GM23338 (cell line): ENCODE measurements around the gene CAPN15. TPM values are rescaled to one million over a fixed set of nuclear protein-coding genes. Genes with fewer than 3 reads are reported as not detected.

Experiments
- ATAC-seq: fragments of 200-7000 bp; cut with Tn5 transposase; 3 replicates; pipeline ENCODE4 v1.9.1; 2020
- DNase-seq: peaks from one replicate; pipeline ENCODE4 v3.0.0-alpha.2; 2015; ENCODE audit warnings: low spot score
- H2AFZ ChIP-seq: fragments of 200-600 bp; sonication (generic); 2 replicates; pipeline ENCODE4 v1.8.0; 2016; ENCODE audit warnings: antibody characterized with exemption, mild to moderate bottlenecking, moderate library complexity
- H3F3A ChIP-seq: fragments of 200-600 bp; sonication (generic); replicated peaks from 2 replicates; pipeline ENCODE4 v1.8.0; 2017; ENCODE audit warnings: antibody characterized with exemption, mixed run types, low read depth
- H3K27ac ChIP-seq: fragments of 200-600 bp; sonication (generic); 2 replicates; pipeline ENCODE4 v1.6.1; 2016; ENCODE audit warnings: low read depth
- H3K27me3 ChIP-seq: fragments of 200-600 bp; sonication (generic); 2 replicates; pipeline ENCODE4 v1.8.0; 2016; ENCODE audit warnings: mild to moderate bottlenecking, mixed run types, moderate library complexity; ENCODE audit not compliant: insufficient read depth
- H3K36me3 ChIP-seq: fragments of 200-600 bp; sonication (generic); 2 replicates; pipeline ENCODE4 v1.8.0; 2016; ENCODE audit warnings: mild to moderate bottlenecking; ENCODE audit not compliant: insufficient read depth
- H3K4me1 ChIP-seq: fragments of 200-600 bp; sonication (generic); 2 replicates; pipeline ENCODE4 v1.8.0; 2016; ENCODE audit warnings: mild to moderate bottlenecking, moderate library complexity; ENCODE audit not compliant: insufficient read depth
- H3K4me2 ChIP-seq: fragments of 200-600 bp; sonication (generic); 2 replicates; pipeline ENCODE4 v1.7.1; 2017; ENCODE audit warnings: mixed run types
- H3K4me3 ChIP-seq: fragments of 200-600 bp; sonication (generic); 2 replicates; pipeline ENCODE4 v1.6.1; 2016; ENCODE audit warnings: mixed run types
- H3K79me2 ChIP-seq: fragments of 200-600 bp; sonication (generic); replicated peaks from 2 replicates; pipeline ENCODE4 v1.8.0; 2017; ENCODE audit warnings: mild to moderate bottlenecking; ENCODE audit not compliant: insufficient read depth
- H3K9me2 ChIP-seq: fragments of 200-600 bp; sonication (generic); 2 replicates; pipeline ENCODE4 v1.8.0; 2017; ENCODE audit not compliant: insufficient read depth
- H4K20me1 ChIP-seq: fragments of 200-600 bp; sonication (generic); replicated peaks from 2 replicates; pipeline ENCODE4 v1.8.0; 2017; ENCODE audit warnings: mild to moderate bottlenecking; ENCODE audit not compliant: insufficient read depth
- H3K27ac Mint-ChIP-seq: 2 replicates; pipeline ENCODE4 v1.8.0; 2020; ENCODE audit warnings: inconsistent platforms, mild to moderate bottlenecking, moderate library complexity, mixed read lengths
- H3K27me3 Mint-ChIP-seq: 3 replicates; pipeline ENCODE4 v1.8.0; 2022; ENCODE audit warnings: low read depth, mild to moderate bottlenecking, moderate library complexity, mixed read lengths, inconsistent platforms; ENCODE audit not compliant: insufficient read depth, poor library complexity
- H3K36me3 Mint-ChIP-seq: 3 replicates; pipeline ENCODE4 v1.8.0; 2021; ENCODE audit warnings: low read depth, mild to moderate bottlenecking, inconsistent platforms, moderate library complexity, mixed read lengths
- H3K4me1 Mint-ChIP-seq: 3 replicates; pipeline ENCODE4 v1.8.0; 2020; ENCODE audit warnings: mild to moderate bottlenecking, inconsistent platforms, mixed read lengths
- H3K4me3 Mint-ChIP-seq: 3 replicates; pipeline ENCODE4 v1.8.0; 2021; ENCODE audit warnings: moderate library complexity, mild to moderate bottlenecking, inconsistent platforms, mixed read lengths
- H3K9me3 Mint-ChIP-seq: 3 replicates; pipeline ENCODE4 v1.8.0; 2020; ENCODE audit warnings: moderate library complexity, mild to moderate bottlenecking, inconsistent platforms, mixed read lengths
- CREB1 ChIP-seq: fragments of 250-450 bp; sonication (Bioruptor Pico); IDR thresholded peaks from 2 replicates; pipeline ENCODE4 v1.5.0; 2020; ENCODE audit warnings: low read depth, mild to moderate bottlenecking, moderate library complexity
- ETS1 ChIP-seq: IDR thresholded peaks from 2 replicates; pipeline ENCODE4 v1.6.1; 2016; ENCODE audit warnings: antibody characterized with exemption
- EZH2 ChIP-seq: fragments of 200-600 bp; sonication (generic); IDR thresholded peaks from one replicate; pipeline ENCODE4 v1.8.0; 2017; ENCODE audit warnings: antibody characterized with exemption, mild to moderate bottlenecking, low read depth; ENCODE audit not compliant: unreplicated experiment
- EZH2phosphoT487 ChIP-seq: fragments of 200-600 bp; sonication (generic); IDR thresholded peaks from one replicate; pipeline ENCODE4 v1.8.1; 2018; ENCODE audit warnings: antibody characterized with exemption; ENCODE audit not compliant: unreplicated experiment
- JUNB ChIP-seq: IDR thresholded peaks from one replicate; pipeline ENCODE4 v1.6.1; 2016; ENCODE audit warnings: antibody characterized with exemption; ENCODE audit not compliant: unreplicated experiment
- NANOG ChIP-seq: IDR thresholded peaks from 2 replicates; pipeline ENCODE4 v1.6.1; 2016; ENCODE audit warnings: antibody characterized with exemption, borderline replicate concordance
- POLR2AphosphoS5 ChIP-seq: IDR thresholded peaks from 2 replicates; pipeline ENCODE4 v1.6.1; 2016; ENCODE audit warnings: antibody characterized with exemption, low read depth
- REST ChIP-seq: IDR thresholded peaks from one replicate; pipeline ENCODE4 v1.6.1; 2018; ENCODE audit warnings: antibody characterized with exemption; ENCODE audit not compliant: unreplicated experiment
- STAT1 ChIP-seq: IDR thresholded peaks from one replicate; pipeline ENCODE4 v1.6.1; 2016; ENCODE audit warnings: antibody characterized with exemption; ENCODE audit not compliant: unreplicated experiment
- ZNF114 ChIP-seq: fragments of 250-450 bp; sonication (Bioruptor Pico); IDR thresholded peaks from 2 replicates; pipeline ENCODE4 v1.5.0; 2020; ENCODE audit warnings: mild to moderate bottlenecking, moderate library complexity
- ZNF331 ChIP-seq: fragments of 250-450 bp; sonication (Bioruptor Pico); IDR thresholded peaks from 2 replicates; pipeline ENCODE4 v1.5.0; 2020; ENCODE audit warnings: low read depth, mild to moderate bottlenecking, moderate library complexity
- polyA plus RNA-seq: library from polyadenylated mRNA; unstranded; fragments of >200 nt; fragmentation: Nextera tagmentation; extraction: Ambion mirVana; gene quantifications from 2 replicates; pipeline ENCODE4 v1.2.1, GENCODE V29; 2016
- total RNA-seq: library from RNA; depleted of rRNA; stranded (reverse); fragments of >200 nt; shearing (Covaris generic); gene quantifications from 2 replicates; pipeline ENCODE4 v1.2.3, GENCODE V29; 2014
- TF ChIP-seq, protein P1 (sequence below), 2 experiments: fragments of 200-600 bp in 1 of 2; sonication (generic) in 1 of 2; conservative IDR thresholded peaks; 2 replicates each; pipeline versions ENCODE4 v1.5.1 to v1.6.1; 2016 to 2017; ENCODE audit warnings: antibody characterized with exemption in 2 of 2, low read depth in 2 of 2, mild to moderate bottlenecking in 2 of 2, moderate library complexity in 1 of 2
- TF ChIP-seq, protein P2 (sequence below): fragments of 250-450 bp; sonication (Bioruptor Pico); IDR thresholded peaks from 2 replicates; pipeline ENCODE4 v1.5.0; 2020; ENCODE audit warnings: mild to moderate bottlenecking, moderate library complexity

CAPN15 gene
- total and polyA plus RNA-seq, 2 experiments from 2014 or later, result 27.3 to 164 TPM

DNA sequence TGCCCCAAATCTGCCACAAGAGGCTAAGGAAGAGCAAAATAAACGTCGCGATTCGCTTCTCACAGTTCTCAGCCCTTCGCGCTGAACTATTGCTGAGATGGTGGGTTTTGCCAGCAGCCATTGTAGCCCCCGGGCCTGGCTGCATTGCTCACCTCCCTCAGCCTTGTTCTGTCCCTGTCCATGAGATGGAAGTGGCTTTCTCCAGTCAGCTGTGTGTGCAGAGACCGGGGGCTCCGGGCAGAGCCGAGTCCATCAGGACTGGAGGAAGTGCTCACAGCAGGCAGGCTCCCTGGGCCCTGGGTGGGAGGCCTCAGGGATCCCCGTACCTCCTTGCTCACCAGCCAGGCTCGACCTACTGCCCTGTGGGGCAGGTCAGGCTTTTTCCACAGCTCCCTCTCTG is 27.6 kb upstream of the CAPN15 start:
- Mint-ChIP-seq H3K4me1 (peaks cover 8% of the 10 kb centered on the region; the same call in 2 of the 3 replicates), H3K27me3 (peaks cover 12% of the 10 kb centered on the region), H3K27ac (no peak overlapping the region; the same call in 1 of the 2 replicates), H3K4me3 (no peak overlapping the region; the same call in 2 of the 3 replicates), H3K36me3 (no peaks in the 10 kb centered on the region; the same call in 2 of the 3 replicates), H3K9me3 (no peaks in the 10 kb centered on the region)
- Histone ChIP-seq H3K79me2 (no peaks in the 10 kb centered on the region), H3K4me3 (no peak overlapping the region), H3F3A (no peaks in the 10 kb centered on the region), H3K27ac (no peak overlapping the region), H3K9me2 (no peaks in the 10 kb centered on the region), H3K4me2 (no peak overlapping the region), H2AFZ (no peak overlapping the region), H3K36me3 (no peaks in the 10 kb centered on the region), H4K20me1 (no peaks in the 10 kb centered on the region), H3K4me1 (no peaks in the 10 kb centered on the region), H3K27me3 (no peaks in the 10 kb centered on the region)
- DNase-seq, result no peak
- TF ChIP-seq ZNF114 (CRISPR knock-in tag), result no peak
- TF ChIP-seq ZNF331, result no peak
- no peak for TF ChIP-seq REST
- no peak for TF ChIP-seq ETS1
- TF ChIP-seq STAT1, result no peak
- TF ChIP-seq EZH2, result no peak
- TF ChIP-seq NANOG, result no peak
- TF ChIP-seq, protein P1, sequence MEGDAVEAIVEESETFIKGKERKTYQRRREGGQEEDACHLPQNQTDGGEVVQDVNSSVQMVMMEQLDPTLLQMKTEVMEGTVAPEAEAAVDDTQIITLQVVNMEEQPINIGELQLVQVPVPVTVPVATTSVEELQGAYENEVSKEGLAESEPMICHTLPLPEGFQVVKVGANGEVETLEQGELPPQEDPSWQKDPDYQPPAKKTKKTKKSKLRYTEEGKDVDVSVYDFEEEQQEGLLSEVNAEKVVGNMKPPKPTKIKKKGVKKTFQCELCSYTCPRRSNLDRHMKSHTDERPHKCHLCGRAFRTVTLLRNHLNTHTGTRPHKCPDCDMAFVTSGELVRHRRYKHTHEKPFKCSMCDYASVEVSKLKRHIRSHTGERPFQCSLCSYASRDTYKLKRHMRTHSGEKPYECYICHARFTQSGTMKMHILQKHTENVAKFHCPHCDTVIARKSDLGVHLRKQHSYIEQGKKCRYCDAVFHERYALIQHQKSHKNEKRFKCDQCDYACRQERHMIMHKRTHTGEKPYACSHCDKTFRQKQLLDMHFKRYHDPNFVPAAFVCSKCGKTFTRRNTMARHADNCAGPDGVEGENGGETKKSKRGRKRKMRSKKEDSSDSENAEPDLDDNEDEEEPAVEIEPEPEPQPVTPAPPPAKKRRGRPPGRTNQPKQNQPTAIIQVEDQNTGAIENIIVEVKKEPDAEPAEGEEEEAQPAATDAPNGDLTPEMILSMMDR (conservative IDR thresholded peaks at IDR 0.05; ENCODE audit: low read depth in 2 of 2), result no peak
- TF ChIP-seq, protein P2, sequence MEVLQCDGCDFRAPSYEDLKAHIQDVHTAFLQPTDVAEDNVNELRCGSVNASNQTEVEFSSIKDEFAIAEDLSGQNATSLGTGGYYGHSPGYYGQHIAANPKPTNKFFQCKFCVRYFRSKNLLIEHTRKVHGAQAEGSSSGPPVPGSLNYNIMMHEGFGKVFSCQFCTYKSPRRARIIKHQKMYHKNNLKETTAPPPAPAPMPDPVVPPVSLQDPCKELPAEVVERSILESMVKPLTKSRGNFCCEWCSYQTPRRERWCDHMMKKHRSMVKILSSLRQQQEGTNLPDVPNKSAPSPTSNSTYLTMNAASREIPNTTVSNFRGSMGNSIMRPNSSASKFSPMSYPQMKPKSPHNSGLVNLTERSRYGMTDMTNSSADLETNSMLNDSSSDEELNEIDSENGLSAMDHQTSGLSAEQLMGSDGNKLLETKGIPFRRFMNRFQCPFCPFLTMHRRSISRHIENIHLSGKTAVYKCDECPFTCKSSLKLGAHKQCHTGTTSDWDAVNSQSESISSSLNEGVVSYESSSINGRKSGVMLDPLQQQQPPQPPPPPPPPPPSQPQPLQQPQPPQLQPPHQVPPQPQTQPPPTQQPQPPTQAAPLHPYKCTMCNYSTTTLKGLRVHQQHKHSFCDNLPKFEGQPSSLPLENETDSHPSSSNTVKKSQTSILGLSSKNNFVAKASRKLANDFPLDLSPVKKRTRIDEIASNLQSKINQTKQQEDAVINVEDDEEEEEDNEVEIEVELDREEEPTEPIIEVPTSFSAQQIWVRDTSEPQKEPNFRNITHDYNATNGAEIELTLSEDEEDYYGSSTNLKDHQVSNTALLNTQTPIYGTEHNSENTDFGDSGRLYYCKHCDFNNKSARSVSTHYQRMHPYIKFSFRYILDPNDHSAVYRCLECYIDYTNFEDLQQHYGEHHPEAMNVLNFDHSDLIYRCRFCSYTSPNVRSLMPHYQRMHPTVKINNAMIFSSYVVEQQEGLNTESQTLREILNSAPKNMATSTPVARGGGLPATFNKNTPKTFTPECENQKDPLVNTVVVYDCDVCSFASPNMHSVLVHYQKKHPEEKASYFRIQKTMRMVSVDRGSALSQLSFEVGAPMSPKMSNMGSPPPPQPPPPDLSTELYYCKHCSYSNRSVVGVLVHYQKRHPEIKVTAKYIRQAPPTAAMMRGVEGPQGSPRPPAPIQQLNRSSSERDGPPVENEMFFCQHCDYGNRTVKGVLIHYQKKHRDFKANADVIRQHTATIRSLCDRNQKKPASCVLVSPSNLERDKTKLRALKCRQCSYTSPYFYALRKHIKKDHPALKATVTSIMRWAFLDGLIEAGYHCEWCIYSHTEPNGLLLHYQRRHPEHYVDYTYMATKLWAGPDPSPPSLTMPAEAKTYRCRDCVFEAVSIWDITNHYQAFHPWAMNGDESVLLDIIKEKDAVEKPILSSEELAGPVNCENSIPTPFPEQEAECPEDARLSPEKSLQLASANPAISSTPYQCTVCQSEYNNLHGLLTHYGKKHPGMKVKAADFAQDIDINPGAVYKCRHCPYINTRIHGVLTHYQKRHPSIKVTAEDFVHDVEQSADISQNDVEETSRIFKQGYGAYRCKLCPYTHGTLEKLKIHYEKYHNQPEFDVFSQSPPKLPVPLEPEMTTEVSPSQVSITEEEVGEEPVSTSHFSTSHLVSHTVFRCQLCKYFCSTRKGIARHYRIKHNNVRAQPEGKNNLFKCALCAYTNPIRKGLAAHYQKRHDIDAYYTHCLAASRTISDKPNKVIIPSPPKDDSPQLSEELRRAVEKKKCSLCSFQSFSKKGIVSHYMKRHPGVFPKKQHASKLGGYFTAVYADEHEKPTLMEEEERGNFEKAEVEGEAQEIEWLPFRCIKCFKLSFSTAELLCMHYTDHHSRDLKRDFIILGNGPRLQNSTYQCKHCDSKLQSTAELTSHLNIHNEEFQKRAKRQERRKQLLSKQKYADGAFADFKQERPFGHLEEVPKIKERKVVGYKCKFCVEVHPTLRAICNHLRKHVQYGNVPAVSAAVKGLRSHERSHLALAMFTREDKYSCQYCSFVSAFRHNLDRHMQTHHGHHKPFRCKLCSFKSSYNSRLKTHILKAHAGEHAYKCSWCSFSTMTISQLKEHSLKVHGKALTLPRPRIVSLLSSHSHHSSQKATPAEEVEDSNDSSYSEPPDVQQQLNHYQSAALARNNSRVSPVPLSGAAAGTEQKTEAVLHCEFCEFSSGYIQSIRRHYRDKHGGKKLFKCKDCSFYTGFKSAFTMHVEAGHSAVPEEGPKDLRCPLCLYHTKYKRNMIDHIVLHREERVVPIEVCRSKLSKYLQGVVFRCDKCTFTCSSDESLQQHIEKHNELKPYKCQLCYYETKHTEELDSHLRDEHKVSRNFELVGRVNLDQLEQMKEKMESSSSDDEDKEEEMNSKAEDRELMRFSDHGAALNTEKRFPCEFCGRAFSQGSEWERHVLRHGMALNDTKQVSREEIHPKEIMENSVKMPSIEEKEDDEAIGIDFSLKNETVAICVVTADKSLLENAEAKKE (CRISPR knock-in tag), result no peak
- no peak for TF ChIP-seq EZH2phosphoT487
- no peak for TF ChIP-seq CREB1
- no peak for TF ChIP-seq JUNB
- TF ChIP-seq POLR2AphosphoS5, result no peak
- no peak for ATAC-seq
